ENCODE data around the gene STK32B.

The STK32B gene

GRCh38 chr4:5341526-5341925 is 290.2 kb downstream of the STK32B start:
- DNase-seq (ENCODE audit: low spot score), result no peak

GRCh38 chr4:5355846-5356245 is 304.6 kb downstream of the STK32B start:
- TF ChIP-seq, protein P1, sequence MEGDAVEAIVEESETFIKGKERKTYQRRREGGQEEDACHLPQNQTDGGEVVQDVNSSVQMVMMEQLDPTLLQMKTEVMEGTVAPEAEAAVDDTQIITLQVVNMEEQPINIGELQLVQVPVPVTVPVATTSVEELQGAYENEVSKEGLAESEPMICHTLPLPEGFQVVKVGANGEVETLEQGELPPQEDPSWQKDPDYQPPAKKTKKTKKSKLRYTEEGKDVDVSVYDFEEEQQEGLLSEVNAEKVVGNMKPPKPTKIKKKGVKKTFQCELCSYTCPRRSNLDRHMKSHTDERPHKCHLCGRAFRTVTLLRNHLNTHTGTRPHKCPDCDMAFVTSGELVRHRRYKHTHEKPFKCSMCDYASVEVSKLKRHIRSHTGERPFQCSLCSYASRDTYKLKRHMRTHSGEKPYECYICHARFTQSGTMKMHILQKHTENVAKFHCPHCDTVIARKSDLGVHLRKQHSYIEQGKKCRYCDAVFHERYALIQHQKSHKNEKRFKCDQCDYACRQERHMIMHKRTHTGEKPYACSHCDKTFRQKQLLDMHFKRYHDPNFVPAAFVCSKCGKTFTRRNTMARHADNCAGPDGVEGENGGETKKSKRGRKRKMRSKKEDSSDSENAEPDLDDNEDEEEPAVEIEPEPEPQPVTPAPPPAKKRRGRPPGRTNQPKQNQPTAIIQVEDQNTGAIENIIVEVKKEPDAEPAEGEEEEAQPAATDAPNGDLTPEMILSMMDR (IDR thresholded peaks at IDR 0.05; ENCODE audit: extremely low read depth, missing control alignments), result no peak
- DNase-seq (ENCODE audit: low spot score), result no peak

More at GRCh38 chr4:5341526-5341925, 290.2 kb downstream of the STK32B start:
- TF ChIP-seq, protein P1 (IDR thresholded peaks at IDR 0.05; ENCODE audit: extremely low read depth, missing control alignments), result no peak

- DNase-seq (ENCODE audit: low spot score), result no peak
- TF ChIP-seq, protein P1 (IDR thresholded peaks at IDR 0.05; ENCODE audit: extremely low read depth, missing control alignments), result no peak
Measured at GRCh38 chr4:5357870-5358269, 306.6 kb downstream of the STK32B start.

- DNase-seq (ENCODE audit: low spot score), result no peak
- TF ChIP-seq, protein P1 (IDR thresholded peaks at IDR 0.05; ENCODE audit: extremely low read depth, missing control alignments), result no peak
Measured at GRCh38 chr4:5361968-5362367, 310.7 kb downstream of the STK32B start.

GRCh38 chr4:5364406-5364805 is 313.1 kb downstream of the STK32B start:
- TF ChIP-seq, protein P1 (IDR thresholded peaks at IDR 0.05; ENCODE audit: extremely low read depth, missing control alignments), result no peak
- DNase-seq (ENCODE audit: low spot score), result no peak

DNA sequence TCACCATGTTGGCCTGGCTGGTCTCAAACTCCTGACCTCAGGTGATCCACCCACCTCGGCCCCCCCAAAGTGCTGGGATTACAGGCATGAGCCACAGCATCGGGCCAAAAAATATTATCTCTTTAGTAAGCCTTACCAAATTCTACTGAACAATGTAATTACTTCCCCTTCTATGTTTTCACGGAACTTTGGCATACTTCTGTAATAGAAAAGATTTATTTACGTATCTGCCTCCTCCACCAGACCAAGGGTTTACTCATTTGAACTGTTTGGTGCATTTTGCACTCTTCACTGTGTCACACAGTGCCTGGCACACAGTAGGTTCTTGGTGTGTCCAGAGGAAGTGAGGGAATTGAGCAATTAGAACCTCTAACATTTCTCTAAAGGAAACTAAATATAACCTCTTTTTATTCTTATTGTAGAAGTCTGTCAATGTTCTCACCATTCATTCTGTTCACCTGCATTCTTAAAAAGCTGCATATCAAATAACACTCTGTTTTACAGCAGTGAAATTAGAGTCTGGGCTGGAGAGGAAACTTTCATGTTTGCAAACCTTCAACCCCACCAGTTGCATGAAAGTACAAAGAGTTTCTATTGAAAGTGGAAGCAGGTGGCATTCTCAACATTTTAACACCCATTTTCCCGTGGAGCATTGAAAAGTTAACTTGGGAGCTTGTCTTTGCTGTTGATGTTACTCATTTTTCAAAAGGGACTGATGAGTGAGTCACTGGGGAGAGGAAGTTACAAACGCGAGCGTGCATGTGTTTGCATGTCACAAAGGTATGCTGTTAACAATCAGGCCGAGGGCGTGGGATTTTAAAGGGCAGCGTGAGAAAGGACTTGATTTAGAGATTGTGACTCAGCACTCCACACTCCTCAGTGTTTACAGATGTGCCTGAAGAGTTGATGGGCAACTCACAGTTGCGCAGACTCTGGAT is 314.1 kb downstream of the STK32B start:
- TF ChIP-seq, protein P1 (IDR thresholded peaks at IDR 0.05; ENCODE audit: extremely low read depth, missing control alignments), result no peak
- no peak for DNase-seq (ENCODE audit: low spot score)

GRCh38 chr4:5366009-5366386 is 314.7 kb downstream of the STK32B start:
- TF ChIP-seq, protein P1 (IDR thresholded peaks at IDR 0.05; ENCODE audit: extremely low read depth, missing control alignments), result no peak
- no peak for DNase-seq (ENCODE audit: low spot score)
